HG03159 (cell line): ENCODE results near the gene IER3.

Experiments
- ATAC-seq: cut with Tn5 transposase; IDR thresholded peaks from one replicate; pipeline ENCODE4 v1.9.1; 2021; ENCODE audit warnings: mild to moderate bottlenecking, moderate library complexity; ENCODE audit not compliant: unreplicated experiment

The IER3 gene, protein sequence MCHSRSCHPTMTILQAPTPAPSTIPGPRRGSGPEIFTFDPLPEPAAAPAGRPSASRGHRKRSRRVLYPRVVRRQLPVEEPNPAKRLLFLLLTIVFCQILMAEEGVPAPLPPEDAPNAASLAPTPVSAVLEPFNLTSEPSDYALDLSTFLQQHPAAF

DNA sequence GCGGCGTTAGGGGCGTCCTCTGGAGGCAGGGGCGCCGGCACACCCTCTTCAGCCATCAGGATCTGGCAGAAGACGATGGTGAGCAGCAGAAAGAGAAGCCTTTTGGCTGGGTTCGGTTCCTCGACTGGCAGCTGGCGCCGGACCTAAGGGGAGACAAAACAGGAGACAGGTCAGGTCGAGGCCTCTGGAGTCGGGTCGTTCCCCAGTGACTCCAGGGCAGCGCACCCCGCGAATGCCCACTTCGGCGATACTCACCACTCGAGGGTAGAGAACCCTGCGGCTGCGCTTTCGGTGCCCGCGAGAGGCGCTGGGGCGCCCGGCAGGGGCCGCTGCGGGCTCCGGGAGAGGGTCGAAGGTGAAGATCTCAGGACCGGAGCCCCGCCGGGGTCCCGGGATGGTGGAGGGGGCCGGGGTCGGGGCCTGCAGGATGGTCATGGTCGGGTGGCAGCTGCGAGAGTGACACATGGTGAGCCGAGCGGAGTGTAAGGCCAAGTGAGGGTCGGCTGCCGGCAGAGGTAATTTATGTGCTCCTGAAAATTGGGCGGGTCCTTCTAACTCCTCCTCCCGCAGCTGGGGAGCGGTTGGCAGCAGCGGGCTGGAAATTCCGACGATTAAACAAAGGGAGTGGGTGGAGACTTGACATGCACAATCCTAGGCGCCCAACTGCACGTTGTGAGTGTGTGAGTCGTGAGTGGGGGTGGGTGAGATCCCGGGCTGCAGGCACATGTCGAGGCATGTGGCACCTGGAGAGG is at the start of gene IER3:
Gene IER3, minus strand, starts transcription at position 494 of the 752 bp plus-strand sequence. Its CDS starts 29 bp downstream, at position 465.
- ATAC-seq = no peak

DNA sequence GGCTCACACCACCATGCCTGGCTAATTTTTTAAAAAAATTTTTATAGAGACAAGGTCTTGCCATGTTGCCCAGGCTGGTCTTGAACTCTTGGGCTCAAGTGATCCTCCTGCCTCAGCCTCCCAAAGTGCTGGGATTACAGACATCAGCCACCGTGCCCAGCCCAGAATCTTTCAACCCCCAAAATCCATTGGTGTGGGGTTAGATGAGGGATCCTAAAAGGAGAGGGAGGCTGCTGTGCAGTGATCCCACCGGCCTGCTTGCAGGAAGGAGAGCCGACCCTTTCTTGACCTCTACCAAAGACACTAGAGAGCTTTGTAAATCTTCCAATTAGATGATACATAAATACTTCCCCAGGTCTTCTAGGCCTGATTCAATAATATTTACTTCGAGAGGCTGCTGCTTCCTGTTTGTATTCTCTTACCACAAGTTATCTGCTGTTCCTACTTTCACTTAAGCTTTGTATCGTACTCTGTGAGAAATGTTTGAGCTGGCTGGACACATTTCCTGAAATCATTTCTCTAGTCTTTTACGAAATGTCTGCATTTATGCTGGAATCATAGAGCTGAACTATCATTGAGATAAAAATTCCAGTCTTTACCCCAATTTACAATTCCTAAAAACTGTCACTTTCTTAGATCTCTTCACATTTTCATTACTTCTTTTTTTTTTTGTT is 49.3 kb upstream of the IER3 start:
- ATAC-seq = no peak

DNA sequence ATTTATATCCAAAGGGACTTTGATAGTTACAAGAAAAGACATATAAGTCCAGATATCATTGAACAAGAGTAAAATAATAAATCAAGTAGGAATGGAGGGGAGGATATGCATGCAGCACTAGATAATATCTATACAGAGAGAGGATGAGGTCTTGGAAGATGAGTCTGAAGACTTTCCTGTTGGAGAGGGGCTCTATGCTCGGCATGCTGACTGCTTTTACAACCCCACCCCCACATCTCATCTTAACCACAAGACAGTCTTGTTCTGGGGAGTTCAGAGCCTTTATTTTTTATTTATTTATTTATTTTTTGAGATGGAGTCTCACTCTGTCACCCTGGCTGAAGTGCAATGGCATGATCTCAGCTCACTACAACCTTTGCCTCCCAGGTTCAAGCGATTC is 48.4 kb upstream of the IER3 start:
- no peak for ATAC-seq

- ATAC-seq = no peak
Observed at GRCh38 chr6:30790724-30791383, 46.5 kb upstream of the IER3 start.

- ATAC-seq = no peak
Observed at GRCh38 chr6:30789606-30790005, 45.3 kb upstream of the IER3 start.

DNA sequence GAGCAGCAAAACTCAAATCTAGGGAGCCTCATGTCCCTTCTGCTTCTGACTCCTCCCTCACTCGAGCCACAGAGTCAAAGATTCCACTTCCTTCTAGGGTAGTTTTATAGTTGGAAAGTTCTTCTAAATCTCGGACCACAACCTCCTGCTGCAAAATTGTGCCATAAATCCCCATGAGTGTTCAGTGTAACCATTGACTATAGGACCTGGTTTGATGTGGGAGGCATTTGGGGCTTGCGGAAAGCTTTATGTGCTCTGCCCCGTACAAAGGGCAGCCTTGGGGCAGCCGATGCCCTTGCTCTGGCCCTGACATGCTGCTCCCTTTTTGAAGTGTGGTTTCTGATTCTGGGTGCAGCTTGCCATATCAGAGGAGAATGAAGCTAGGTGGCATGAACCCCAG is 43.6 kb upstream of the IER3 start:
- ATAC-seq = no peak

- no peak for ATAC-seq
Observed at GRCh38 chr6:30782425-30783014, 38.2 kb upstream of the IER3 start.

- no peak for ATAC-seq
Observed at GRCh38 chr6:30781743-30782424, 37.5 kb upstream of the IER3 start.

DNA sequence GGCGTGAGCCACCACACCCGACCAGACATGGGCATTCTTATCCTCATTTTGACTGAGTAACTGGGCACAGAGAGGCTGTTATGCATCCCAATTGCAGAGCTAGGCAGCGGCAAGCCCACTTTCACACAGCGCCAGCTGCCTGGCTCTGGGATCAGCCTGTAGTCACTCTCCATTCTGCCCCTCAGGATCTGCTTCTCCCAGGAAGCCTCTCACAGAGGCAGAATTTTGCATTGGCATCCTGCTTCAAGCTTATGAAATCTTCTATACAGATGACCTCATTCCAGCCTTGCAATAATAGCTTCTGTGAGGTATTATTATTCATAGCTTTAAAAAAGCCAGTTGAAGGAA is 37.0 kb upstream of the IER3 start:
- ATAC-seq = no peak

- ATAC-seq = no peak
Observed at GRCh38 chr6:30780642-30780920, 36.2 kb upstream of the IER3 start.

DNA sequence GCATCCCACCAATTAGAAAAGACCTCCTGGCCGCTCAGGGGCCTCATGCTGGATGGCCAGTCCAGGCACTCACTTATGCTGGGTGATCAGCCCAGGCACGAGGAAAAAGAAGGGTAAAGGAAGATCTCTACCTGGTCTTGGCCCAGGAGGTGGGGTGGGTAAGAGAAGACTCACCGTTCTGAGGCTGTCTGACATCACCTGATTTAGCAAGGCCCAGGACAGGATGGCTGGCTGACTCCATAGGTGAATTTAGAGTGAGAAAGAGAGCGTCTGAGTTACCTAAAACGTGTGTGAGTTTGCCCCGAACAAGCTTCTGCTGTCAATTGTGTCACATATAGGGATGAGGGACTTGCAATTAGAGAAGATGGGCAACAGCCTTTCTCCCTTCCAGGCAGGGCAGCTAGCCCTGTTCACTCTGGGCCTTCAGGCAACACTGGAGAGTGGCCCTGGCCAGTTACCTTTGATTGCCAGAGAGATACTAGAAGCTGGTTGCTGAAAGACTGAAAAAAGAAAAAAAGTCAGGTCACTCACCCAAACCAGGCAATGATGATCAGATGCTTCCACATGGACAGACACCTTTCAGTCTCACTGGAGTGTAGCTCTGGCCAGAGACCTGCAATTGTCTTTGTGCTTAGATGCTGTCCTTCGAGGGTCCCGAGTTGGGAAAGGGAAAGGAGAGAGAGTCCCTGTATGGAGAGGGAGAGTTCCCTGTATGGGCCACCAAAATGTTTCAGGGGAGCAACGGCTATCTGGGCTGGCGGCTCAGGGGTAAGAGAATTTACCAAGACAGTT is 35.7 kb upstream of the IER3 start:
- ATAC-seq = no peak

GRCh38 chr6:30778001-30778635 is 33.8 kb upstream of the IER3 start:
- ATAC-seq = no peak

GRCh38 chr6:30777155-30777485 is 32.8 kb upstream of the IER3 start:
- no peak for ATAC-seq

- no peak for ATAC-seq
Observed at GRCh38 chr6:30776390-30777154, 32.2 kb upstream of the IER3 start.

GRCh38 chr6:30775104-30775503 is 30.8 kb upstream of the IER3 start:
- no peak for ATAC-seq

DNA sequence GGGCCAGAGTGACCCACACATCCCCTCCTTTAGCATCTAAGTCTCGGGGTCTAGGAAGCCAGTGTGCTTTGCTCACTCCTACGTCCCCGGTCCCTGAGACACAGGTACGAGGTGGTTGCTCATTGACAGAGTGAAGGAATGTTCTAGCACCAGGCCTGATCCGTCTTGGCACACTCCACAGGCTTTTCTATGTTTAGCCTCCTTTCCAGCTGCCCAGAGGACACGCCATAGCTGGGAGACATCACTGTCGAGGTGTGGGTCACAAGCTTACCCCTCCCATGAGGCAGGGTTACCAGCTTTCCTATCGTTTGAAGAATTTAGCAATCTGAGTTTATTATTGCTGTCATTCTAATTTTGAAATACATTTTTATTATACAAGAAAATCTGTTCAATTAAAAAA is 30.4 kb upstream of the IER3 start:
- no peak for ATAC-seq

DNA sequence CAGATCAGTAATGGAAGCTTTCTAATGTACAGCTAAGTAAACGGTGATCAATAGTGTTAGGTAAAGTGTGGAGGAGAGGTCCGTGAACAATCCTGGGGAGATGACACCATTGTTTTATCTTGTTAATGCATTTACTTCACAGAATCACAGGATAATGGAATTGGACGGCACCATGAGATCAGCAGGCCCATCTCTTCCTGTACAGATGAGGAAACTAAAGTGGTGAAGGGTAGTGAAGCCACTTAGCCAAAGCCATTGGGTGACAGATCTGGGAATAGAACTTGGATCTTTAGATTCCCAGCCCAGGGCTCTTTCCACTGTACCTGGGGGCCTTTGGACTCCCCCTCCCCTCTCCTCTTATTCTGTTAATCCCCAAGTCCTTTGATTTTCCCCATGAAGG is 26.2 kb upstream of the IER3 start:
- ATAC-seq = no peak

GRCh38 chr6:30769853-30770524 is 25.6 kb upstream of the IER3 start:
- no peak for ATAC-seq
